GM21381 (cell line): ENCODE results near the gene KRTAP19-5.
"Not testable (repeated sequence)": the region's sequence is repeated elsewhere in the genome, so short reads cannot be mapped to it uniquely, and the experiment has no call there.

Experiments used
- ATAC-seq: cut with Tn5 transposase; IDR thresholded peaks from one replicate; pipeline ENCODE4 v1.9.1; 2021; ENCODE audit warnings: mild to moderate bottlenecking, moderate library complexity; ENCODE audit not compliant: unreplicated experiment

KRTAP19-5 gene

GRCh38 chr21:30502041-30502440 lies at the start of gene KRTAP19-5:
Gene KRTAP19-5, minus strand, starts transcription at chr21:30502141. Its CDS starts 51 bp downstream, at chr21:30502090.
- no peak for ATAC-seq

GRCh38 chr21:30541764-30542163 lies 39.8 kb upstream of the KRTAP19-5 start, which contains the start of gene KRTAP19-6:
Gene KRTAP19-6, minus strand, starts transcription at chr21:30541864. Its CDS starts 31 bp downstream, at chr21:30541833.
- no peak for ATAC-seq

GRCh38 chr21:30518876-30519275 lies 16.9 kb upstream of the KRTAP19-5 start:
- no peak for ATAC-seq

- no peak for ATAC-seq
Observed at GRCh38 chr21:30515681-30516080, 13.7 kb upstream of the KRTAP19-5 start.

- ATAC-seq: not testable (repeated sequence)
Observed at GRCh38 chr21:30505621-30506205, 3.8 kb upstream of the KRTAP19-5 start.

GRCh38 chr21:30497065-30497464 lies 4.9 kb downstream of the KRTAP19-5 start, which contains the start of gene KRTAP19-4:
Gene KRTAP19-4, minus strand, starts transcription at chr21:30497165. Its CDS starts 55 bp downstream, at chr21:30497110.
- no peak for ATAC-seq

- no peak for ATAC-seq
Observed at GRCh38 chr21:30491963-30492428, 9.9 kb downstream of the KRTAP19-5 start, which contains the start of gene KRTAP19-3. Gene KRTAP19-3, minus strand, starts transcription at chr21:30492013. Its CDS starts 56 bp downstream, at chr21:30491957.

GRCh38 chr21:30487336-30487735 lies 14.6 kb downstream of the KRTAP19-5 start, which contains the start of gene KRTAP19-2:
Gene KRTAP19-2, minus strand, starts transcription at chr21:30487436. Its CDS starts 88 bp downstream, at chr21:30487348.
- ATAC-seq: no peak

- ATAC-seq: no peak
Observed at GRCh38 chr21:30486180-30486579, 15.8 kb downstream of the KRTAP19-5 start.

- no peak for ATAC-seq
Observed at GRCh38 chr21:30482130-30482529, 19.8 kb downstream of the KRTAP19-5 start.

GRCh38 chr21:30480145-30480544 lies 21.8 kb downstream of the KRTAP19-5 start, which contains the start of gene KRTAP19-1:
Gene KRTAP19-1, minus strand, starts transcription at chr21:30480367. Its CDS starts 50 bp downstream, at chr21:30480317.
- ATAC-seq: no peak

GRCh38 chr21:30479259-30479658 lies 22.7 kb downstream of the KRTAP19-5 start:
- no peak for ATAC-seq

GRCh38 chr21:30478004-30478403 lies 23.9 kb downstream of the KRTAP19-5 start:
- ATAC-seq: no peak

- no peak for ATAC-seq
Observed at GRCh38 chr21:30468900-30469714, 32.8 kb downstream of the KRTAP19-5 start.

- no peak for ATAC-seq
Observed at GRCh38 chr21:30463713-30464112, 38.2 kb downstream of the KRTAP19-5 start.
